B cell (primary cell): ENCODE measurements around the gene LMF2. TPM values are rescaled to one million over a fixed set of nuclear protein-coding genes. Genes with fewer than 3 reads are reported as not detected.

ENCODE experiments used
- ATAC-seq: fragments of 200-7000 bp; cut with Tn5 transposase; one replicate; pipeline ENCODE4 v1.10.0; 2021; ENCODE audit warnings: low read depth, mild to moderate bottlenecking, moderate number of reproducible peaks, moderate library complexity
- CTCF ChIA-PET: fragments of 350-600 bp; sonication (Branson Sonifier 250); formaldehyde crosslinking; loops from one replicate; lab custom pipeline; 2021; ENCODE audit warnings: antibody characterized with exemption, inconsistent platforms; lab: Charles Lee
- POLR2A ChIA-PET: fragments of 350-600 bp; sonication (Branson Sonifier 250); formaldehyde crosslinking; loops from one replicate; lab custom pipeline; 2021; ENCODE audit warnings: antibody characterized with exemption; lab: Charles Lee
- DNase-seq: peaks from one replicate; pipeline ENCODE4 v3.0.0; 2013
- H2AFZ ChIP-seq: 2 replicates; pipeline ENCODE4 v1.6.1; 2012; ENCODE audit warnings: mild to moderate bottlenecking, low read depth, low read length; ENCODE audit not compliant: insufficient read depth, poor library complexity, severe bottlenecking
- H3K27ac ChIP-seq, 2 donors: 1 replicate in 1 of 2; 2 replicates in 1 of 2; pipeline ENCODE4 v1.5.1; 2012 to 2013; ENCODE audit warnings: low read length in 2 of 2, mild to moderate bottlenecking in 2 of 2, moderate library complexity in 1 of 2
- H3K27me3 ChIP-seq, 4 experiments: fragments of 200-600 bp in 1 of 4; sonication (generic) in 1 of 4; replicated peaks in 1 of 4; 1 replicate in 2 of 4; 2 replicates in 2 of 4; pipeline versions ENCODE4 v1.6.1 to v1.7.0; 2013 to 2016; ENCODE audit warnings: low read length in 3 of 4, mild to moderate bottlenecking in 2 of 4, mixed read lengths in 1 of 4, moderate library complexity in 1 of 4; ENCODE audit not compliant: insufficient read depth in 4 of 4, control insufficient read depth in 3 of 4; ENCODE audit errors: control extremely low read depth in 1 of 4
- H3K36me3 ChIP-seq, 2 experiments: replicated peaks in 1 of 2; 1 replicate in 1 of 2; 2 replicates in 1 of 2; pipeline versions ENCODE4 v1.6.1 to v1.7.1; 2013; ENCODE audit warnings: low read length in 1 of 2; ENCODE audit not compliant: insufficient read depth in 2 of 2, control insufficient read depth in 1 of 2; ENCODE audit errors: control extremely low read depth in 1 of 2, extremely low read depth in 1 of 2
- H3K4me1 ChIP-seq, 2 donors: fragments of 200-600 bp in 1 of 2; sonication (generic) in 1 of 2; 1 replicate in 1 of 2; 2 replicates in 1 of 2; pipeline versions ENCODE4 v1.5.1 to v1.6.1; 2013 to 2017; ENCODE audit warnings: low read length in 2 of 2; ENCODE audit not compliant: control insufficient read depth in 2 of 2, insufficient read depth in 2 of 2
- H3K4me2 ChIP-seq: replicated peaks from 2 replicates; pipeline ENCODE3; 2012; ENCODE audit warnings: mild to moderate bottlenecking, low read depth, low read length; ENCODE audit not compliant: poor library complexity, severe bottlenecking
- H3K4me3 ChIP-seq, 5 experiments: fragments of 200-600 bp in 1 of 5; sonication (generic) in 1 of 5; 1 replicate in 3 of 5; 2 replicates in 2 of 5; pipeline versions ENCODE4 v1.5.1 to v1.7.0; 2011 to 2016; ENCODE audit warnings: low read length in 4 of 5, mild to moderate bottlenecking in 4 of 5, low read depth in 2 of 5, control low read depth in 1 of 5, moderate library complexity in 1 of 5; ENCODE audit not compliant: insufficient read depth in 1 of 5; ENCODE audit errors: control extremely low read depth in 1 of 5, extremely low read depth in 1 of 5
- H3K79me2 ChIP-seq: fragments of 200-600 bp; sonication (generic); one replicate; pipeline ENCODE4 v1.6.0; 2016; ENCODE audit warnings: low read length; ENCODE audit not compliant: control insufficient read depth, insufficient read depth
- H3K9ac ChIP-seq: fragments of 200-600 bp; sonication (generic); 2 replicates; pipeline ENCODE4 v1.6.1; 2017; ENCODE audit warnings: mild to moderate bottlenecking, low read length, moderate library complexity
- H3K9me3 ChIP-seq, 3 donors: one replicate each; pipeline versions ENCODE4 v1.6.1 to v1.7.1; 2013; ENCODE audit warnings: low read length in 2 of 3; ENCODE audit not compliant: control insufficient read depth in 2 of 3, insufficient read depth in 1 of 3; ENCODE audit errors: control extremely low read depth in 1 of 3
- H4K20me1 ChIP-seq: 2 replicates; pipeline ENCODE4 v1.6.0; 2012; ENCODE audit warnings: mild to moderate bottlenecking, low read length; ENCODE audit not compliant: insufficient read depth, control insufficient read depth, poor library complexity, severe bottlenecking
- H3K27ac Mint-ChIP-seq: one replicate; pipeline ENCODE4 v1.8.0; 2021; ENCODE audit warnings: mixed read lengths
- H3K27me3 Mint-ChIP-seq: one replicate; pipeline ENCODE4 v1.8.0; 2021; ENCODE audit warnings: mixed read lengths
- H3K4me1 Mint-ChIP-seq: one replicate; pipeline ENCODE4 v1.8.0; 2021; ENCODE audit warnings: mixed read lengths
- H3K4me3 Mint-ChIP-seq: one replicate; pipeline ENCODE4 v1.8.0; 2021; ENCODE audit warnings: mixed read lengths
- H3K9me3 Mint-ChIP-seq: one replicate; pipeline ENCODE4 v1.8.0; 2022; ENCODE audit warnings: mixed read lengths; ENCODE audit not compliant: insufficient read depth
- EZH2 ChIP-seq: IDR thresholded peaks from 2 replicates; pipeline ENCODE4 v1.6.1; 2012; ENCODE audit warnings: borderline replicate concordance, low read depth, mild to moderate bottlenecking, moderate library complexity, low read length; ENCODE audit not compliant: insufficient read depth, poor library complexity, severe bottlenecking
- WGBS: methylation state at CpG from one replicate; pipeline ENCODE4 v1.1.5; 2013; ENCODE audit warnings: missing lambda C conversion rate; ENCODE audit not compliant: insufficient coverage; 5-methylcytosine and 5-hydroxymethylcytosine counted together
- intact Hi-C: fragments of 100-400 bp; cut with micrococcal nuclease; formaldehyde crosslinking; loops from one replicate; pipeline ENCODE4 v1.10.0; 2022
- polyA plus RNA-seq: library from polyadenylated mRNA; depleted of rRNA; stranded (reverse); fragments of >200 nt; gene quantifications from 2 replicates; pipeline ENCODE4 v1.2.3, GENCODE V29; 2012
- total RNA-seq, 2 donors: library from RNA; stranded (reverse); fragments of 120-200 nt in 1 of 2; gene quantifications; 1 replicate in 1 of 2; 2 replicates in 1 of 2; pipeline versions ENCODE4 v1.2.3 to v1.2.4, GENCODE V29; 2013 to 2022
- TF ChIP-seq, protein P1 (sequence below): fragments of 200-600 bp; IDR thresholded peaks from one replicate; pipeline ENCODE4 v1.8.0; 2022; ENCODE audit warnings: antibody characterized with exemption, mild to moderate bottlenecking

LMF2 gene
- total and polyA plus RNA-seq, 2 donors (not counting 1 experiment from before 2014, with no cell fraction given): 128 to 316 TPM

DNA sequence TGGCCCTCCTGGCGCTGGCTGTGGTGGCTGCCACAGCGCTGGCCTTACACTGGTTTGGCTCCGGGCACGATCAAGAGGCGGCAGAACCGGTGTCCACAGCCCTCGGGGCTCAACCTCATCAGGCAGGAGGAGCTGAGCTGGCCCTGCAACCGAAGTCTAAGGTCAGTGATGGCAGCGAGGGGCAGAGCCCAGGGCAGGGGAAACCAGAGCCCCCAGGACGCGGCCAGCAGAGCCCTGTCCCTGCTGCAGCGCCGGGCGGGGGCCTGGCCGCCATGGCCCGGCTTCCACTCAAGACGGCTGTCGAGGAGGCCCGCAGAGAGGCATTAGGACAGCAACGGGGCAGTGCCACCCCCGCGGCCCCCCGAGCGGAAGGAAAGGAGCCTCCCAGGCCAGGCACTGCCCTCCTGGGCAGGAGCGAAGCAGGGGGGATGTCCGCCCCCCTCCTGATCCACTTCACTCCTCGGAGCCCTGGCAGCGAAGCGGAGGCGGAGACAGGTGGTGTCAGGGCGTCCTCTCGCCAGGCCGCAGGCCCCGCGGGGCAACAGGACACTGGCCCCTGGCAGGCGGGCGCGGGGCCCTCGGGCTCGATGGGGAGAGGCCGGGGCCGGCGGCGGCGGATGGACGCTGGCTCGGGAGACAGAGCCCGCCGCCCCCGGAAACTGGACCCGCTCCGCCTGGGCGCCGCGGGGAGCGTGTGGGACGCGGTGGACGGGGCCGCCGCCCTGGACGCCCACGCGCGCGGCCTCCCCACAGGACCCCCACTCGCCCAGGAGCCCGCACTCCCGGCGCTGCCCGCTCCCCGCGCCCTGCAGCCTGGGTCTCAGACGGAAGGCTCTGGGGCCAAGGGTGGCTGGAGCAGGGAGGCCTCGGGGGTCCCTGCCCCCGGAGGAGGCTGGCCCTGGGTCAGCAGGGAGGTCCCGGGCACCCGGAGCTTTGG is 39.1 kb upstream of the LMF2 start:
- WGBS: 86% methylated on average over 78 of the region's 78 CpGs
- H3K4me1 ChIP-seq: peaks cover 32 to 53% of the 10 kb centered on the region in 2 donors

More for the DNA sequence above, 39.1 kb upstream of the LMF2 start:
- no peaks in the 10 kb centered on the region for H3K27me3 Mint-ChIP-seq
- no peaks in the 10 kb centered on the region for H4K20me1 ChIP-seq
- peak overlapping the region; percentile 37 for H3K4me3 Mint-ChIP-seq
- ATAC-seq (no peak), DNase-seq (no peak)
- ChIA-PET CTCF (interaction anchor here (0.8 to 2.2 kb wide), 5 partner anchors 11 to 75 kb away, joined by 3 to 13 read pairs (median 11); partner anchors contain the start of gene SCO2), POLR2A (interaction anchor here (0.8 to 2.7 kb wide), 5 partner anchors 8 to 21 kb away, joined by 3 to 23 read pairs (median 10); partner anchors contain the start of genes SCO2 and TYMP)
- peak overlapping the region; percentile 75 for H3K27ac Mint-ChIP-seq
- H3K27me3 ChIP-seq: no peaks in the 10 kb centered on the region
- no peak overlapping the region for H3K9ac ChIP-seq
- intact Hi-C loops: no loop called here
- H3K36me3 ChIP-seq: no peaks in the 10 kb centered on the region
- H3K9me3 Mint-ChIP-seq: no peaks in the 10 kb centered on the region
- H3K79me2 ChIP-seq: peaks cover 21% of the 10 kb centered on the region
- no peaks in the 10 kb centered on the region for H3K9me3 ChIP-seq
- H3K27ac ChIP-seq: no peak overlapping the region
- H3K4me1 Mint-ChIP-seq: peaks cover 38% of the 10 kb centered on the region
- no peak for TF ChIP-seq EZH2
- TF ChIP-seq, protein P1, sequence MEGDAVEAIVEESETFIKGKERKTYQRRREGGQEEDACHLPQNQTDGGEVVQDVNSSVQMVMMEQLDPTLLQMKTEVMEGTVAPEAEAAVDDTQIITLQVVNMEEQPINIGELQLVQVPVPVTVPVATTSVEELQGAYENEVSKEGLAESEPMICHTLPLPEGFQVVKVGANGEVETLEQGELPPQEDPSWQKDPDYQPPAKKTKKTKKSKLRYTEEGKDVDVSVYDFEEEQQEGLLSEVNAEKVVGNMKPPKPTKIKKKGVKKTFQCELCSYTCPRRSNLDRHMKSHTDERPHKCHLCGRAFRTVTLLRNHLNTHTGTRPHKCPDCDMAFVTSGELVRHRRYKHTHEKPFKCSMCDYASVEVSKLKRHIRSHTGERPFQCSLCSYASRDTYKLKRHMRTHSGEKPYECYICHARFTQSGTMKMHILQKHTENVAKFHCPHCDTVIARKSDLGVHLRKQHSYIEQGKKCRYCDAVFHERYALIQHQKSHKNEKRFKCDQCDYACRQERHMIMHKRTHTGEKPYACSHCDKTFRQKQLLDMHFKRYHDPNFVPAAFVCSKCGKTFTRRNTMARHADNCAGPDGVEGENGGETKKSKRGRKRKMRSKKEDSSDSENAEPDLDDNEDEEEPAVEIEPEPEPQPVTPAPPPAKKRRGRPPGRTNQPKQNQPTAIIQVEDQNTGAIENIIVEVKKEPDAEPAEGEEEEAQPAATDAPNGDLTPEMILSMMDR: no peak
- H3K4me3 ChIP-seq: no peak overlapping the region
- H3K4me2 ChIP-seq: peak overlapping the region; percentile 98
- no peak overlapping the region for H2AFZ ChIP-seq
